GM19240 (cell line): ENCODE results near the gene HTR6.

Experiments used
- DNase-seq: peaks from one replicate; pipeline ENCODE4 v3.0.0; 2011; ENCODE audit warnings: low spot score; ENCODE audit not compliant: insufficient read length

Gene HTR6

GRCh38 chr1:19687414-19687813, 22.7 kb downstream of the HTR6 start:
- no peak for DNase-seq

- DNase-seq: no peak
These were observed 23.6 kb downstream of the HTR6 start for GRCh38 chr1:19688041-19688842.

GRCh38 chr1:19689085-19689757, 24.5 kb downstream of the HTR6 start:
- no peak for DNase-seq

GRCh38 chr1:19689856-19690255, 25.2 kb downstream of the HTR6 start:
- no peak for DNase-seq

- DNase-seq: no peak
These were observed 25.7 kb downstream of the HTR6 start for GRCh38 chr1:19690342-19690741.

- DNase-seq: no peak
These were observed 29.6 kb downstream of the HTR6 start for GRCh38 chr1:19694298-19694697.

GRCh38 chr1:19695772-19696171, 31.1 kb downstream of the HTR6 start:
- no peak for DNase-seq

- DNase-seq: no peak
These were observed 32.1 kb downstream of the HTR6 start for GRCh38 chr1:19696820-19697219.

GRCh38 chr1:19698181-19698580, 33.5 kb downstream of the HTR6 start:
- peak; percentile 38 for DNase-seq

- DNase-seq: no peak
These were observed 35.6 kb downstream of the HTR6 start for GRCh38 chr1:19700079-19700777.

GRCh38 chr1:19703280-19703679, 38.6 kb downstream of the HTR6 start:
- no peak for DNase-seq

- peak; percentile 70 for DNase-seq
These were observed 39.8 kb downstream of the HTR6 start for GRCh38 chr1:19704247-19705113.

GRCh38 chr1:19705464-19705863, 40.8 kb downstream of the HTR6 start:
- DNase-seq: no peak

GRCh38 chr1:19706136-19706535, 41.5 kb downstream of the HTR6 start:
- no peak for DNase-seq

GRCh38 chr1:19708567-19709110, 44.0 kb downstream of the HTR6 start:
- no peak for DNase-seq

GRCh38 chr1:19709260-19709793, 44.7 kb downstream of the HTR6 start:
- no peak for DNase-seq

GRCh38 chr1:19710825-19711611, 46.3 kb downstream of the HTR6 start:
- DNase-seq: no peak

GRCh38 chr1:19712928-19713327, 48.3 kb downstream of the HTR6 start:
- DNase-seq: no peak

- DNase-seq: peak; percentile 78
These were observed 50.9 kb downstream of the HTR6 start for GRCh38 chr1:19715334-19716203.
